ENCODE measurements around the gene USP38. TPM values are rescaled to one million over a fixed set of nuclear protein-coding genes. Genes with fewer than 3 reads are reported as not detected.

USP38 gene
- total and polyA plus RNA-seq, 2 donors (not counting 3 experiments of a cell fraction or from before 2014, with no cell fraction given) = 7.5 to 17.0 TPM

DNA sequence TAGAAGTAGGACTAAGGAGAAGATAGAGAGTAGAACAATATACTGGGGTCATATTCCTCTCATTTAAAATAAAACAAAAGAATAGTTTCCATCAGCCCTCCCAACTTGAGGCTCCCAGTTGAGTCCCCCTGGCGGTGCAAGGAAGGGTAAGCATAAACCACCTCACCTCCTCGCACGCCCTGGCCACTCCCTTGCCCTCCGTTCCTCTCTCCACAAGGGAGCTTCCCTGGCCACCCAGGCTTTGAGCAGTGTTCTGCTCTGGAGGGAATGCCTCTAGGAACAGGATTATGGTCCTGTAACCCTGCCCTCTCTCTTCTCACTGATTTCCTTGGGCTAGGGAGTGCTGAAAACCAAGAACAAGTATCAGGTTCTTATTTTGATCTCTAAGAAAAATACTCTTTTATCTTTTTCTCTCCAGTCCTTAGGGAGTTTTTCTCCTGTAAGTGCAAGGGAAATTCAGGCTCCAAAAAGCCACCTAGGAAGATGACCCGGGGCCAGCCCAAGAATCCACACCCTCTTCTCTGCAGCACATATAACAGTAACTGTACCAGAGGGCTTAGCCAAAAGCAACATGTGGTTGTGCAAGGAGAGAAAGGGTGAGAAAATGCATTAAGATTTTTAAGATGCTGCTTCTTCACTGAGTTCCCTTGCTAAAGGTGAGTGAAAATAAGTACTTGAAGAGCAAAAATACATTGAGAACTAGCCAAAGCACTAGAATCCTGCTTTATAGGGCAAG is 69.9 kb downstream of the USP38 start:
- dilution Hi-C loops (cut with MboI; ENCODE audit: extremely low pct_ligation_motif_present, low sequenced_read_pairs) (no loop called here), intact Hi-C loops (cut with micrococcal nuclease) (no loop called here)
- Histone ChIP-seq H3K4me1 (ENCODE audit: control insufficient read depth, extremely low read depth, insufficient read depth, low read length) (no peaks in the 10 kb centered on the region), H2AFZ (ENCODE audit: low read depth, low read length) (no peak overlapping the region), H3K36me3 (ENCODE audit: control insufficient read depth in 2 of 2, extremely low read depth in 1 of 2, insufficient read depth in 2 of 2, low read length in 2 of 2) (no peaks in the 10 kb centered on the region), H3K4me3 (replicated peaks in 1 of 3; ENCODE audit: insufficient read depth in 1 of 3, low read depth in 1 of 3, low read length in 3 of 3) (no peak overlapping the region), H4K20me1 (replicated peaks; ENCODE audit: control insufficient read depth, extremely low read depth, insufficient read depth, low read length) (no peaks in the 10 kb centered on the region), H3K27ac (ENCODE audit: insufficient read depth, low read depth, low read length) (no peak overlapping the region), H3K4me2 (ENCODE audit: insufficient read depth, low read length) (no peak overlapping the region), H3K9me1 (replicated peaks; ENCODE audit: control insufficient read depth, extremely low read depth, insufficient read depth, low read length) (no peaks in the 10 kb centered on the region), H3K27me3 (ENCODE audit: control insufficient read depth in 2 of 2, insufficient read depth in 2 of 2, low read length in 2 of 2) (no peaks in the 10 kb centered on the region), H3K79me2 (ENCODE audit: control insufficient read depth, insufficient read depth, low read length) (no peaks in the 10 kb centered on the region), H3K9me3 (replicated peaks; ENCODE audit: control insufficient read depth, insufficient read depth, low read length) (no peaks in the 10 kb centered on the region), H3K9ac (replicated peaks; ENCODE audit: extremely low read depth, insufficient read depth, low read length) (no peak overlapping the region)
- CTCF ChIA-PET = no interaction called here
- POLR2A ChIA-PET = no interaction called here
- no peak for TF ChIP-seq POLR2A (IDR thresholded peaks at IDR 0.05; ENCODE audit: low read depth, low read length)
- TF ChIP-seq FOS (IDR thresholded peaks at IDR 0.05; ENCODE audit: borderline replicate concordance, insufficient read depth, low read length) = no peak
- no peak for TF ChIP-seq EZH2 (IDR thresholded peaks at IDR 0.05; ENCODE audit: borderline replicate concordance, low read depth, low read length, severe bottlenecking)
- TF ChIP-seq, protein P1, sequence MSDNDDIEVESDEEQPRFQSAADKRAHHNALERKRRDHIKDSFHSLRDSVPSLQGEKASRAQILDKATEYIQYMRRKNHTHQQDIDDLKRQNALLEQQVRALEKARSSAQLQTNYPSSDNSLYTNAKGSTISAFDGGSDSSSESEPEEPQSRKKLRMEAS (IDR thresholded peaks at IDR 0.05; ENCODE audit: insufficient read depth, insufficient read length) = no peak
- TF ChIP-seq POLR2AphosphoS5 (IDR thresholded peaks at IDR 0.05; ENCODE audit: insufficient read depth, low read depth, low read length) = no peak
- TF ChIP-seq GATA2 (IDR thresholded peaks at IDR 0.05; ENCODE audit: insufficient read depth, insufficient read length, low read depth, low read length) = no peak
- FAIRE-seq (no peak), DNase-seq (ENCODE audit: low read depth, low spot score) (no peak)
- BruUV-seq (replicated peaks) = no TSS peak

DNA sequence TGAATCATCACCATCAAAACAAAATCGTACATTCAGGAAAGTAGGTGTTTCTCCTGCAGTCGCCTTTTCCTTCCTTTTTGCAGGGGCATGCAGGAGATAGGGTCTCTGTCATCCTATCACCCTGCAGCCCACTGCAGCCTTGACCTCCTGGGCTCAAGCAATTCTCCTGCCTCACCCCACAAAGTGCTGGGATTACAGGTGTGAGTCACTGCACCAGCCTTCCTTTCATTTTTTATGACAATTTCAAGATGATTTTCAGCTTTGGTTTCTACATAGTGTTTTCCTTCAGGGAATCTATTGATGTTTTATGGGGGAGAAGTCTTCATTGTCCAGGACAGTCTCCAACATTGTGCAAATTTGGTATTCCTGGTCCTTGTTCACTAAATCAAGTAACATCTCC is 71.7 kb downstream of the USP38 start:
- no peaks in the 10 kb centered on the region for H3K9me3 ChIP-seq (replicated peaks; ENCODE audit: control insufficient read depth, insufficient read depth, low read length)
- FAIRE-seq (no peak), DNase-seq (ENCODE audit: low read depth, low spot score) (no peak)
- BruUV-seq (replicated peaks) = no TSS peak
- ChIA-PET CTCF (interaction anchor here (1.0 to 1.2 kb wide), 2 partner anchors 12 to 21 kb away, joined by 3 read pairs; no protein-coding TSS in a partner anchor), POLR2A (no interaction called here)
- H3K27ac ChIP-seq (ENCODE audit: insufficient read depth, low read depth, low read length) = no peak overlapping the region
- H3K4me3 ChIP-seq (replicated peaks in 1 of 3; ENCODE audit: insufficient read depth in 1 of 3, low read depth in 1 of 3, low read length in 3 of 3) = no peak overlapping the region
- no peak overlapping the region for H3K4me2 ChIP-seq (ENCODE audit: insufficient read depth, low read length)
- H3K9me1 ChIP-seq (replicated peaks; ENCODE audit: control insufficient read depth, extremely low read depth, insufficient read depth, low read length) = no peaks in the 10 kb centered on the region
- H3K4me1 ChIP-seq (ENCODE audit: control insufficient read depth, extremely low read depth, insufficient read depth, low read length) = no peaks in the 10 kb centered on the region
- H4K20me1 ChIP-seq (replicated peaks; ENCODE audit: control insufficient read depth, extremely low read depth, insufficient read depth, low read length) = no peaks in the 10 kb centered on the region
- intact Hi-C loops (cut with micrococcal nuclease) (no loop called here), dilution Hi-C loops (cut with MboI; ENCODE audit: extremely low pct_ligation_motif_present, low sequenced_read_pairs) (no loop called here)
- H3K9ac ChIP-seq (replicated peaks; ENCODE audit: extremely low read depth, insufficient read depth, low read length) = no peak overlapping the region
- no peaks in the 10 kb centered on the region for H3K79me2 ChIP-seq (ENCODE audit: control insufficient read depth, insufficient read depth, low read length)
- H3K27me3 ChIP-seq (ENCODE audit: control insufficient read depth in 2 of 2, insufficient read depth in 2 of 2, low read length in 2 of 2) = no peaks in the 10 kb centered on the region
- H3K36me3 ChIP-seq (ENCODE audit: control insufficient read depth in 2 of 2, extremely low read depth in 1 of 2, insufficient read depth in 2 of 2, low read length in 2 of 2) = no peaks in the 10 kb centered on the region
- TF ChIP-seq, protein P1 (IDR thresholded peaks at IDR 0.05; ENCODE audit: insufficient read depth, insufficient read length) = no peak
- TF ChIP-seq JUN (IDR thresholded peaks at IDR 0.05; ENCODE audit: borderline replicate concordance, insufficient read depth, insufficient read length, low read depth) (no peak), MYC (IDR thresholded peaks at IDR 0.05; ENCODE audit: low read depth, low read length) (no peak), FOS (IDR thresholded peaks at IDR 0.05; ENCODE audit: borderline replicate concordance, insufficient read depth, low read length) (no peak), GATA2 (IDR thresholded peaks at IDR 0.05; ENCODE audit: insufficient read depth, insufficient read length, low read depth, low read length) (no peak), POLR2A (IDR thresholded peaks at IDR 0.05; ENCODE audit: low read depth, low read length) (no peak)
- TF ChIP-seq, protein P2, sequence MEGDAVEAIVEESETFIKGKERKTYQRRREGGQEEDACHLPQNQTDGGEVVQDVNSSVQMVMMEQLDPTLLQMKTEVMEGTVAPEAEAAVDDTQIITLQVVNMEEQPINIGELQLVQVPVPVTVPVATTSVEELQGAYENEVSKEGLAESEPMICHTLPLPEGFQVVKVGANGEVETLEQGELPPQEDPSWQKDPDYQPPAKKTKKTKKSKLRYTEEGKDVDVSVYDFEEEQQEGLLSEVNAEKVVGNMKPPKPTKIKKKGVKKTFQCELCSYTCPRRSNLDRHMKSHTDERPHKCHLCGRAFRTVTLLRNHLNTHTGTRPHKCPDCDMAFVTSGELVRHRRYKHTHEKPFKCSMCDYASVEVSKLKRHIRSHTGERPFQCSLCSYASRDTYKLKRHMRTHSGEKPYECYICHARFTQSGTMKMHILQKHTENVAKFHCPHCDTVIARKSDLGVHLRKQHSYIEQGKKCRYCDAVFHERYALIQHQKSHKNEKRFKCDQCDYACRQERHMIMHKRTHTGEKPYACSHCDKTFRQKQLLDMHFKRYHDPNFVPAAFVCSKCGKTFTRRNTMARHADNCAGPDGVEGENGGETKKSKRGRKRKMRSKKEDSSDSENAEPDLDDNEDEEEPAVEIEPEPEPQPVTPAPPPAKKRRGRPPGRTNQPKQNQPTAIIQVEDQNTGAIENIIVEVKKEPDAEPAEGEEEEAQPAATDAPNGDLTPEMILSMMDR (IDR thresholded peaks at IDR 0.05; ENCODE audit: extremely low read depth in 1 of 2, insufficient read depth in 1 of 2, low read depth in 1 of 2, low read length in 2 of 2) = no peak
- H2AFZ ChIP-seq (ENCODE audit: low read depth, low read length) = no peak overlapping the region
